IMR-90 (cell line): ENCODE results near the gene TSKU. TPM values are rescaled to one million over a fixed set of nuclear protein-coding genes. Genes with fewer than 3 reads are reported as not detected.

Experiments used
- ATAC-seq: fragments of 200-7000 bp; cut with Tn5 transposase; 2 replicates; pipeline ENCODE4 v1.9.1; 2020; ENCODE audit warnings: low read depth, mild to moderate bottlenecking, moderate library complexity
- BruUV-seq: library from RNA; stranded (reverse); fragments of 400-500 nt; replicated peaks from 2 replicates; lab custom pipeline; 2021; lab: Mats Ljungman, UMichigan
- CTCF ChIA-PET: fragments of 300-600 bp; formaldehyde crosslinking; extraction: SDS; loops from one replicate; lab custom pipeline; 2021; ENCODE audit warnings: antibody characterized with exemption; lab: Yijun Ruan, JAX
- POLR2A ChIA-PET: fragments of 300-600 bp; sonication (Branson Sonifier 250); formaldehyde crosslinking; loops from one replicate; lab custom pipeline; 2022; ENCODE audit warnings: antibody characterized with exemption; ENCODE audit not compliant: unreplicated experiment; lab: Charles Lee
- DNase-seq: peaks from one replicate; pipeline ENCODE4 v3.0.0; 2013
- H2AFZ ChIP-seq: replicated peaks from 2 replicates; pipeline ENCODE3; 2013; ENCODE audit warnings: low read length, mild to moderate bottlenecking; ENCODE audit not compliant: poor library complexity
- H2AK5ac ChIP-seq: 2 replicates; pipeline ENCODE4 v1.6.1; 2013; ENCODE audit warnings: low read depth, low read length, inconsistent platforms
- H2AK9ac ChIP-seq: replicated peaks from 2 replicates; pipeline ENCODE3; 2013; ENCODE audit warnings: mild to moderate bottlenecking, low read depth, low read length, moderate library complexity; ENCODE audit not compliant: poor library complexity
- H2BK120ac ChIP-seq: 2 replicates; pipeline ENCODE4 v1.6.1; 2013; ENCODE audit warnings: low read depth, low read length, inconsistent platforms
- H2BK15ac ChIP-seq: 3 replicates; pipeline ENCODE4 v1.6.1; 2013; ENCODE audit warnings: low read depth, low read length, inconsistent platforms
- H2BK20ac ChIP-seq: 2 replicates; pipeline ENCODE4 v1.6.1; 2013; ENCODE audit warnings: low read depth, mild to moderate bottlenecking, inconsistent platforms, low read length, moderate library complexity
- H2BK5ac ChIP-seq: 2 replicates; pipeline ENCODE4 v1.6.1; 2013; ENCODE audit warnings: mild to moderate bottlenecking, low read depth, low read length, inconsistent platforms; ENCODE audit not compliant: poor library complexity, severe bottlenecking
- H3K14ac ChIP-seq: replicated peaks from 2 replicates; pipeline ENCODE4 v1.6.1; 2013; ENCODE audit warnings: low read depth, low read length, inconsistent platforms
- H3K18ac ChIP-seq: 2 replicates; pipeline ENCODE4 v1.6.1; 2013; ENCODE audit warnings: low read depth, low read length, control low read depth
- H3K23ac ChIP-seq: 2 replicates; pipeline ENCODE4 v1.6.1; 2013; ENCODE audit warnings: low read depth, low read length, inconsistent platforms
- H3K27ac ChIP-seq: 2 replicates; pipeline ENCODE4 v1.5.1; 2013; ENCODE audit warnings: mild to moderate bottlenecking, control low read depth, low read length; ENCODE audit not compliant: insufficient read depth
- H3K27me3 ChIP-seq: 2 replicates; pipeline ENCODE4 v1.6.1; 2013; ENCODE audit warnings: low read length; ENCODE audit not compliant: control insufficient read depth, insufficient read depth
- H3K36me3 ChIP-seq: 2 replicates; pipeline ENCODE4 v1.6.1; 2013; ENCODE audit warnings: low read length, mixed read lengths; ENCODE audit not compliant: control insufficient read depth, insufficient read depth
- H3K4ac ChIP-seq: 2 replicates; pipeline ENCODE4 v1.6.1; 2013; ENCODE audit warnings: low read depth, low read length, inconsistent platforms
- H3K4me1 ChIP-seq: 2 replicates; pipeline ENCODE4 v1.6.1; 2013; ENCODE audit warnings: low read length, mixed read lengths; ENCODE audit not compliant: control insufficient read depth, insufficient read depth
- H3K4me2 ChIP-seq: 2 replicates; pipeline ENCODE4 v1.6.1; 2013; ENCODE audit warnings: low read depth, mild to moderate bottlenecking, control low read depth, low read length, moderate library complexity
- H3K4me3 ChIP-seq: 2 replicates; pipeline ENCODE4 v1.5.1; 2013; ENCODE audit warnings: low read depth, mild to moderate bottlenecking, control low read depth, low read length, moderate library complexity; ENCODE audit not compliant: insufficient read depth
- H3K56ac ChIP-seq: 2 replicates; pipeline ENCODE4 v1.6.1; 2013; ENCODE audit warnings: low read length, inconsistent platforms; ENCODE audit not compliant: insufficient read depth; ENCODE audit errors: extremely low read depth
- H3K79me1 ChIP-seq, 2 experiments: 2 replicates each; pipeline ENCODE4 v1.6.1; 2013; ENCODE audit warnings: low read length in 2 of 2, inconsistent platforms in 1 of 2, low read depth in 1 of 2
- H3K9ac ChIP-seq: 2 replicates; pipeline ENCODE4 v1.6.1; 2013; ENCODE audit warnings: low read depth, low read length, control low read depth
- H3K9me1 ChIP-seq: 2 replicates; pipeline ENCODE4 v1.6.1; 2013; ENCODE audit warnings: low read length, inconsistent platforms; ENCODE audit not compliant: insufficient read depth
- H3K9me3 ChIP-seq: 2 replicates; pipeline ENCODE4 v1.6.1; 2013; ENCODE audit warnings: low read length; ENCODE audit not compliant: control insufficient read depth, insufficient read depth
- H4K20me1 ChIP-seq: 2 replicates; pipeline ENCODE4 v1.6.1; 2013; ENCODE audit warnings: low read length, inconsistent platforms; ENCODE audit not compliant: insufficient read depth
- H4K5ac ChIP-seq: 2 replicates; pipeline ENCODE4 v1.6.1; 2013; ENCODE audit warnings: mild to moderate bottlenecking, low read depth, low read length, control low read depth
- H4K8ac ChIP-seq, 2 experiments: 2 replicates each; pipeline ENCODE4 v1.6.1; 2013; ENCODE audit warnings: low read depth in 2 of 2, low read length in 2 of 2, control low read depth in 1 of 2, inconsistent platforms in 1 of 2
- H4K91ac ChIP-seq: 2 replicates; pipeline ENCODE4 v1.6.1; 2013; ENCODE audit warnings: low read depth, low read length, inconsistent platforms; ENCODE audit not compliant: insufficient read depth
- ELK1 ChIP-seq: fragments of 150-350 bp; IDR thresholded peaks from 2 replicates; pipeline ENCODE4 v1.6.1; 2016; ENCODE audit warnings: low read depth, mild to moderate bottlenecking, low read length, moderate library complexity, borderline replicate concordance
- POLR2A ChIP-seq: IDR thresholded peaks from 2 replicates; pipeline ENCODE4 v1.6.1; 2012; ENCODE audit warnings: mild to moderate bottlenecking, low read depth, low read length
- WGBS, 2 experiments: methylation state at CpG; one replicate each; pipeline versions ENCODE4 v1.1.5 to v1.1.7; 2013; ENCODE audit warnings: missing lambda C conversion rate in 2 of 2; ENCODE audit not compliant: insufficient read length in 1 of 2; ENCODE audit errors: extremely low coverage in 2 of 2; 5-methylcytosine and 5-hydroxymethylcytosine counted together
- dilution Hi-C: fragments of 300-500 bp; cut with HindIII; formaldehyde crosslinking; loops from one replicate; pipeline ENCODE4 v1.14.3; 2018; ENCODE audit warnings: low sequenced_read_pairs; ENCODE audit not compliant: unreplicated experiment
- in situ Hi-C: fragments of 300-500 bp; cut with MboI; formaldehyde crosslinking; loops from 3 replicates; pipeline ENCODE4 v1.14.3; 2019; ENCODE audit warnings: low sequenced_read_pairs, inconsistent platforms, mixed read lengths
- intact Hi-C: fragments of 100-400 bp; cut with micrococcal nuclease; formaldehyde crosslinking; loops from 2 replicates; pipeline ENCODE4 v1.10.0; 2022
- polyA plus RNA-seq, 3 experiments: library from polyadenylated mRNA; depleted of rRNA; stranded (reverse); fragments of >200 nt; gene quantifications; 2 replicates each; pipeline ENCODE4 v1.2.3, GENCODE V29; 2012; ENCODE audit warnings: low replicate concordance in 1 of 3
- total RNA-seq: library from RNA; depleted of rRNA; stranded (reverse); fragments of >200 nt; gene quantifications from 2 replicates; pipeline ENCODE4 v1.2.3, GENCODE V29; 2012
- TF ChIP-seq, protein P1 (sequence below): fragments of 150-350 bp; IDR thresholded peaks from 2 replicates; pipeline ENCODE4 v1.6.1; 2017; ENCODE audit warnings: mild to moderate bottlenecking, antibody characterized with exemption, low read length, low read depth

TSKU gene
- total and polyA plus RNA-seq, 2 of the 4 experiments (the other 2 are of a cell fraction), result 6.8 to 26.6 TPM

- in situ Hi-C loops (no loop called here), intact Hi-C loops (no loop called here), dilution Hi-C loops (no loop called here)
- peaks cover 3% of the 10 kb centered on the region; the same call in 1 of the 2 replicates for H3K9me1 ChIP-seq
- H3K27ac ChIP-seq, result no peak overlapping the region
- no peak for DNase-seq
- no peaks in the 10 kb centered on the region for H3K9me3 ChIP-seq
- CTCF ChIA-PET, result interaction anchor here (1.5 kb wide), 1 partner anchor 84 kb away, joined by 3 read pairs; no protein-coding TSS in a partner anchor
- H3K36me3 ChIP-seq, result no peaks in the 10 kb centered on the region
- peaks cover 58% of the 10 kb centered on the region for H3K27me3 ChIP-seq
- no peak overlapping the region for H2BK20ac ChIP-seq
- H3K79me1 ChIP-seq, result no peaks in the 10 kb centered on the region
- H2BK120ac ChIP-seq, result no peak overlapping the region
- no CpG with 5 or more reads among the region's 2 CpGs for WGBS, 2 experiments
- H3K4me3 ChIP-seq, result no peak overlapping the region
- no peak overlapping the region for H2AK5ac ChIP-seq
- TF ChIP-seq ELK1, result no peak
- TF ChIP-seq POLR2A, result no peak
- TF ChIP-seq, protein P1, sequence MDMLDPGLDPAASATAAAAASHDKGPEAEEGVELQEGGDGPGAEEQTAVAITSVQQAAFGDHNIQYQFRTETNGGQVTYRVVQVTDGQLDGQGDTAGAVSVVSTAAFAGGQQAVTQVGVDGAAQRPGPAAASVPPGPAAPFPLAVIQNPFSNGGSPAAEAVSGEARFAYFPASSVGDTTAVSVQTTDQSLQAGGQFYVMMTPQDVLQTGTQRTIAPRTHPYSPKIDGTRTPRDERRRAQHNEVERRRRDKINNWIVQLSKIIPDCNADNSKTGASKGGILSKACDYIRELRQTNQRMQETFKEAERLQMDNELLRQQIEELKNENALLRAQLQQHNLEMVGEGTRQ, result no peak
- no peak overlapping the region for H2BK15ac ChIP-seq
- no peak overlapping the region for H3K9ac ChIP-seq
- no peak overlapping the region for H3K4ac ChIP-seq
- no peak overlapping the region for H3K56ac ChIP-seq
- ATAC-seq, result no peak
- no peak overlapping the region for H3K18ac ChIP-seq
- H2AFZ ChIP-seq, result no peak overlapping the region
- H4K20me1 ChIP-seq, result no peaks in the 10 kb centered on the region
- H3K23ac ChIP-seq, result no peak overlapping the region
- H4K5ac ChIP-seq, result no peak overlapping the region
- BruUV-seq, result no TSS peak
- no peak overlapping the region for H3K14ac ChIP-seq
- peaks cover 5% of the 10 kb centered on the region; the same call in 1 of the 2 replicates for H3K4me1 ChIP-seq
- H2AK9ac ChIP-seq, result no peak overlapping the region
- no peak overlapping the region for H4K8ac ChIP-seq
- no peak overlapping the region for H4K91ac ChIP-seq
- POLR2A ChIA-PET, result no interaction called here
- no peak overlapping the region for H2BK5ac ChIP-seq
- H3K4me2 ChIP-seq, result no peak overlapping the region
Observed at GRCh38 chr11:76835036-76835435, 51.9 kb downstream of the TSKU start.
